H1 (cell line): ENCODE data around the gene CST9L.

ENCODE experiments used
- EZH2 ChIP-seq: fragments of 200-600 bp; sonication (generic); IDR thresholded peaks from 2 replicates; pipeline ENCODE4 v1.7.1; 2012; ENCODE audit warnings: low read depth, mild to moderate bottlenecking, moderate library complexity, low read length, inconsistent platforms; ENCODE audit not compliant: severe bottlenecking
- GABPA ChIP-seq: IDR thresholded peaks from 2 replicates; pipeline ENCODE4 v1.6.1; 2011; ENCODE audit warnings: mild to moderate bottlenecking, low read length, moderate library complexity, borderline replicate concordance; ENCODE audit not compliant: insufficient read depth
- KDM1A ChIP-seq: fragments of 200-600, 300-600 bp; sonication (generic); IDR thresholded peaks from 2 replicates; pipeline ENCODE4 v1.7.1; 2016; ENCODE audit warnings: mild to moderate bottlenecking, low read length, borderline replicate concordance
- POLR2A ChIP-seq, 2 experiments: IDR thresholded peaks; 1 replicate in 1 of 2; 2 replicates in 1 of 2; pipeline ENCODE4 v1.6.1; 2011; ENCODE audit warnings: low read depth in 2 of 2, low read length in 2 of 2, mild to moderate bottlenecking in 2 of 2; ENCODE audit errors: control extremely low read depth in 1 of 2
- POLR2AphosphoS5 ChIP-seq: IDR thresholded peaks from 2 replicates; pipeline ENCODE4 v1.6.1; 2011; ENCODE audit warnings: low read depth, low read length
- SP1 ChIP-seq: IDR thresholded peaks from 2 replicates; pipeline ENCODE4 v1.6.1; 2011; ENCODE audit warnings: low read depth, low read length
- TAF1 ChIP-seq: IDR thresholded peaks from 2 replicates; pipeline ENCODE4 v1.6.1; 2011; ENCODE audit warnings: mild to moderate bottlenecking, low read depth, low read length
- TBP ChIP-seq: IDR thresholded peaks from 2 replicates; pipeline ENCODE4 v1.6.1; 2011; ENCODE audit warnings: low read depth, low read length, improper control_type of control experiment
- TF ChIP-seq, protein P1 (sequence below), 3 experiments: IDR thresholded peaks; 1 replicate in 2 of 3; 2 replicates in 1 of 3; pipeline versions ENCODE4 v1.5.1 to v1.6.1; 2011; ENCODE audit warnings: low read length in 3 of 3, mild to moderate bottlenecking in 3 of 3, inconsistent platforms in 2 of 3, low read depth in 1 of 3, moderate library complexity in 1 of 3; ENCODE audit not compliant: insufficient read depth in 1 of 3; ENCODE audit errors: control extremely low read depth in 1 of 3

DNA sequence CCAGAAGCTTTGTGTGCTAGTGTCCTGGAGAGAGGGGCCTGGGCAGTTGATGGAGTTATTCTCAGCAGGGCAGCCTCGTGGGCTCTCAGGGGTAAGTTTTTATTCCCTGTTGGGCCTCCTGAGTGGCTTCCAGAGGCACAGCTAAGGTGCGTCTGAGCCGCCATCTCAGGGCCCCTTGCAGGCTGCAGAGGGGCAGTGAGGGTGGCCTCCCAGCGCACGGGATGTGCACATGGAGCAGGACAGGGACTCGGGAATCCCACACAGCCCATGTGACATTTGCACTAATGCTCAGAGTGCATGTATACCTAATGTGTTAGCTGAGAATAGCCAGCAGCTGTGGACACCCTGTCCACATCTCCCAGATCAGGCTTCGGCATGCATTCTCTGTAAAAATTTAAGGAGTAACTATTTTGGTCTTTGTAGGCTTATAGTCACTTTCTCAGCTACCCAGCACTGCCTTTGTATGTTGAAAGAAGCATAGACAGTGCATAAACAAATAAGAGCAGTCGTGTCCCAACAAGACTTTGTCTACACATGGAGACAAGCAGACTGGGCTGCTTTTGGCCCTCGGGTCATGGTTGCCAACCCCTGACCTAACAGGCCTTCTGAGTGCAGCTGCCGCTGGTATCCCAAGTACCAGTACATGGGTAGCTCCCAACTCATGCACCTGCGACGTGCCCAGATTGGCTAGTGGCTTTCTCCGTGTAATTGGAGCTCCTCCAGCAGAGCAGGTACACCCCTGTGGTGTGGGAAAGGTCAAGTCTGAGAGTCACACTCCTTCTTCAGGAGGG, 18.6 kb upstream of the CST9L start:
- no peak for TF ChIP-seq GABPA
- TF ChIP-seq, protein P1, sequence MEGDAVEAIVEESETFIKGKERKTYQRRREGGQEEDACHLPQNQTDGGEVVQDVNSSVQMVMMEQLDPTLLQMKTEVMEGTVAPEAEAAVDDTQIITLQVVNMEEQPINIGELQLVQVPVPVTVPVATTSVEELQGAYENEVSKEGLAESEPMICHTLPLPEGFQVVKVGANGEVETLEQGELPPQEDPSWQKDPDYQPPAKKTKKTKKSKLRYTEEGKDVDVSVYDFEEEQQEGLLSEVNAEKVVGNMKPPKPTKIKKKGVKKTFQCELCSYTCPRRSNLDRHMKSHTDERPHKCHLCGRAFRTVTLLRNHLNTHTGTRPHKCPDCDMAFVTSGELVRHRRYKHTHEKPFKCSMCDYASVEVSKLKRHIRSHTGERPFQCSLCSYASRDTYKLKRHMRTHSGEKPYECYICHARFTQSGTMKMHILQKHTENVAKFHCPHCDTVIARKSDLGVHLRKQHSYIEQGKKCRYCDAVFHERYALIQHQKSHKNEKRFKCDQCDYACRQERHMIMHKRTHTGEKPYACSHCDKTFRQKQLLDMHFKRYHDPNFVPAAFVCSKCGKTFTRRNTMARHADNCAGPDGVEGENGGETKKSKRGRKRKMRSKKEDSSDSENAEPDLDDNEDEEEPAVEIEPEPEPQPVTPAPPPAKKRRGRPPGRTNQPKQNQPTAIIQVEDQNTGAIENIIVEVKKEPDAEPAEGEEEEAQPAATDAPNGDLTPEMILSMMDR (IDR thresholded peaks at IDR 0.05; ENCODE audit: control extremely low read depth in 1 of 3, insufficient read depth in 1 of 3, low read depth in 1 of 3, low read length in 3 of 3), result no peak
- no peak for TF ChIP-seq POLR2AphosphoS5
- TF ChIP-seq TBP, result no peak
- no peak for TF ChIP-seq POLR2A (IDR thresholded peaks at IDR 0.05; ENCODE audit: control extremely low read depth in 1 of 2, low read depth in 2 of 2, low read length in 2 of 2)
- TF ChIP-seq TAF1, result no peak
- TF ChIP-seq EZH2, result no peak
- no peak for TF ChIP-seq SP1
- TF ChIP-seq KDM1A, result no peak
